DMS153 (cell line): ENCODE data around the gene TEX51.

ENCODE experiments used
- DNase-seq: peaks from one replicate; lab custom pipeline; 2025; lab: John Stamatoyannopoulos, UW

Gene TEX51

GRCh38 chr2:126898636-126899035 is at the start of gene TEX51:
TEX51 (plus strand) TSS chr2:126898890; CDS start chr2:126898919, 29 bp downstream.
- no peak for DNase-seq

GRCh38 chr2:126849054-126849453 is 49.6 kb upstream of the TEX51 start:
- no peak for DNase-seq

- DNase-seq = no peak
Observed at GRCh38 chr2:126849486-126849885, 49.2 kb upstream of the TEX51 start.

GRCh38 chr2:126849991-126850535 is 48.6 kb upstream of the TEX51 start:
- no peak for DNase-seq

- DNase-seq = peak; percentile 29
Observed at GRCh38 chr2:126850940-126851339, 47.8 kb upstream of the TEX51 start.

GRCh38 chr2:126851756-126852155 is 46.9 kb upstream of the TEX51 start:
- DNase-seq = no peak

- no peak for DNase-seq
Observed at GRCh38 chr2:126852361-126852760, 46.3 kb upstream of the TEX51 start.

GRCh38 chr2:126855606-126856005 is 43.1 kb upstream of the TEX51 start:
- no peak for DNase-seq

GRCh38 chr2:126856403-126856802 is 42.3 kb upstream of the TEX51 start:
- no peak for DNase-seq

GRCh38 chr2:126857502-126857901 is 41.2 kb upstream of the TEX51 start:
- no peak for DNase-seq

GRCh38 chr2:126858013-126858412 is 40.7 kb upstream of the TEX51 start:
- DNase-seq = no peak

GRCh38 chr2:126858436-126858835 is 40.3 kb upstream of the TEX51 start:
- DNase-seq = no peak

- DNase-seq = no peak
Observed at GRCh38 chr2:126858991-126859390, 39.7 kb upstream of the TEX51 start.

- no peak for DNase-seq
Observed at GRCh38 chr2:126859631-126860030, 39.1 kb upstream of the TEX51 start.

GRCh38 chr2:126860385-126860784 is 38.3 kb upstream of the TEX51 start:
- DNase-seq = no peak

- no peak for DNase-seq
Observed at GRCh38 chr2:126862730-126863129, 36.0 kb upstream of the TEX51 start.

GRCh38 chr2:126863336-126864015 is 35.2 kb upstream of the TEX51 start:
- DNase-seq = no peak

GRCh38 chr2:126864861-126865260 is 33.8 kb upstream of the TEX51 start:
- no peak for DNase-seq

- DNase-seq = no peak
Observed at GRCh38 chr2:126866451-126866850, 32.2 kb upstream of the TEX51 start.

- DNase-seq = no peak
Observed at GRCh38 chr2:126874961-126875360, 23.7 kb upstream of the TEX51 start.

- no peak for DNase-seq
Observed at GRCh38 chr2:126876631-126877030, 22.1 kb upstream of the TEX51 start.

GRCh38 chr2:126877041-126877440 is 21.6 kb upstream of the TEX51 start:
- DNase-seq = no peak

GRCh38 chr2:126877861-126878565 is 20.7 kb upstream of the TEX51 start:
- DNase-seq = no peak
